A549 (cell line): ENCODE measurements around the gene KLHL13.

Source experiments
- BCL3 ChIP-seq: fragments of >200 bp; sonication (Bioruptor Twin); formaldehyde crosslinking; IDR thresholded peaks from 3 replicates; pipeline ENCODE4 v1.6.1; 2016
- BHLHE40 ChIP-seq: IDR thresholded peaks from 2 replicates; pipeline ENCODE4 v1.6.1; 2012; ENCODE audit warnings: low read depth, low read length, inconsistent platforms
- CEBPB ChIP-seq, 2 experiments: fragments of >200 bp in 1 of 2; sonication (Bioruptor Twin) in 1 of 2; formaldehyde crosslinking in 1 of 2; IDR thresholded peaks; 2 replicates each; pipeline ENCODE4 v1.6.1; 2012 to 2016
- CTCF ChIP-seq: fragments of >200 bp; sonication (Bioruptor Twin); formaldehyde crosslinking; IDR thresholded peaks from 3 replicates; pipeline ENCODE4 v1.5.1; 2016
- JUN ChIP-seq, 2 experiments: fragments of >200 bp; sonication (Bioruptor Twin); formaldehyde crosslinking; IDR thresholded peaks; 2 replicates in 1 of 2; 3 replicates in 1 of 2; pipeline ENCODE4 v1.6.1; 2016 to 2017
- JUNB ChIP-seq: fragments of >200 bp; sonication (Bioruptor Twin); formaldehyde crosslinking; IDR thresholded peaks from 2 replicates; pipeline ENCODE4 v1.6.1; 2016
- MAX ChIP-seq: IDR thresholded peaks from 2 replicates; pipeline ENCODE4 v1.6.1; 2012
- POLR2A ChIP-seq: IDR thresholded peaks from 2 replicates; pipeline ENCODE4 v1.6.1; 2012; ENCODE audit warnings: mild to moderate bottlenecking, low read length
- POLR2AphosphoS2 ChIP-seq: conservative IDR thresholded peaks from 2 replicates; pipeline ENCODE4 v1.6.1; 2012; ENCODE audit warnings: low read length, improper control_type of control experiment, inconsistent platforms
- RFX5 ChIP-seq: fragments of 450-650 bp; IDR thresholded peaks from 2 replicates; pipeline ENCODE4 v1.7.1; 2014; ENCODE audit warnings: antibody characterized with exemption, mild to moderate bottlenecking, moderate library complexity
- USF2 ChIP-seq: fragments of 450-650 bp; IDR thresholded peaks from 2 replicates; pipeline ENCODE4 v1.6.1; 2014; ENCODE audit warnings: antibody characterized with exemption

- TF ChIP-seq MAX, result no peak
- no peak for TF ChIP-seq POLR2AphosphoS2
- TF ChIP-seq BCL3, result no peak
- no peak for TF ChIP-seq CEBPB (IDR thresholded peaks at IDR 0.05)
- TF ChIP-seq CTCF, result no peak
- no peak for TF ChIP-seq JUNB
- no peak for TF ChIP-seq USF2
- TF ChIP-seq RFX5, result no peak
- no peak for TF ChIP-seq BHLHE40
- no peak for TF ChIP-seq POLR2A
- TF ChIP-seq JUN (IDR thresholded peaks at IDR 0.05), result no peak
These were observed 256.1 kb downstream of the KLHL13 start for GRCh38 chrX:117860517-117860916.
